ENCODE measurements around the gene CNTN1. TPM values are rescaled to one million over a fixed set of nuclear protein-coding genes. Genes with fewer than 3 reads are reported as not detected.

The CNTN1 gene
- total RNA-seq, 1 donor from 2014 or later: 0.46 TPM

DNA sequence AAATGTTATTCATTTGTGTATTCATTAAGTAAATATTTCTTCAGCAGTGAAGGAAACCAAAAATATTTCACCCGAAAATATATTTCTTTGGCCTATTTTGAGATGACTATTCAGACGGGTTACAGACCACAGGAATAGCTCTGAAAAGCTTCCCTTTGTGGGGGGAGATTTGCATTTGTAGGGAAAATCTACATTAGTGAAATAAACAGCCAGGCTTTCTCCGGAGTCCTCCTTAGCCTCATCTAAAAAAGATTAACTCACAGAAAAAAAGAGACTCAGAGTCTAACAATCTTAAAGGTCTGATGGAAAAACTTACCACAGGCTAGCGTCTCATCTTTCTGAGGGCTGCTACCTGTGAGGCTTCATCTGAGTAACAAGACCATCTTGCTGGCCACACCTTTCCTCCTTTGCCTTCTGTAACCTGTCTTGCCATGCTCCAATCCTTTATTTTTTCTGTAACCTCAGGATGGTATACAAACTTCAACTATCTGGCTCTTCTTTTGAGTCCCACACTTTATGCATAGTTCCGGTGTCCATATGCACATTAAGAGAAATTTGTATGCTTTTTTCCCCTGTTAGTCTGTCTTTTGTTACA lies 100.7 kb downstream of the CNTN1 start:
- Mint-ChIP-seq H3K27ac (ENCODE audit: unreplicated experiment) (no peak overlapping the region), H3K4me1 (ENCODE audit: unreplicated experiment) (peaks cover 6% of the 10 kb centered on the region), H3K36me3 (ENCODE audit: low read depth, unreplicated experiment) (no peaks in the 10 kb centered on the region), H3K9me3 (ENCODE audit: unreplicated experiment) (no peaks in the 10 kb centered on the region), H3K4me3 (ENCODE audit: unreplicated experiment) (no peak overlapping the region), H3K27me3 (ENCODE audit: unreplicated experiment) (peaks cover 3% of the 10 kb centered on the region)
- DNase-seq (ENCODE audit: low spot score): no peak
- TF ChIP-seq, protein P1, sequence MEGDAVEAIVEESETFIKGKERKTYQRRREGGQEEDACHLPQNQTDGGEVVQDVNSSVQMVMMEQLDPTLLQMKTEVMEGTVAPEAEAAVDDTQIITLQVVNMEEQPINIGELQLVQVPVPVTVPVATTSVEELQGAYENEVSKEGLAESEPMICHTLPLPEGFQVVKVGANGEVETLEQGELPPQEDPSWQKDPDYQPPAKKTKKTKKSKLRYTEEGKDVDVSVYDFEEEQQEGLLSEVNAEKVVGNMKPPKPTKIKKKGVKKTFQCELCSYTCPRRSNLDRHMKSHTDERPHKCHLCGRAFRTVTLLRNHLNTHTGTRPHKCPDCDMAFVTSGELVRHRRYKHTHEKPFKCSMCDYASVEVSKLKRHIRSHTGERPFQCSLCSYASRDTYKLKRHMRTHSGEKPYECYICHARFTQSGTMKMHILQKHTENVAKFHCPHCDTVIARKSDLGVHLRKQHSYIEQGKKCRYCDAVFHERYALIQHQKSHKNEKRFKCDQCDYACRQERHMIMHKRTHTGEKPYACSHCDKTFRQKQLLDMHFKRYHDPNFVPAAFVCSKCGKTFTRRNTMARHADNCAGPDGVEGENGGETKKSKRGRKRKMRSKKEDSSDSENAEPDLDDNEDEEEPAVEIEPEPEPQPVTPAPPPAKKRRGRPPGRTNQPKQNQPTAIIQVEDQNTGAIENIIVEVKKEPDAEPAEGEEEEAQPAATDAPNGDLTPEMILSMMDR (IDR thresholded peaks at IDR 0.05; ENCODE audit: unreplicated experiment): no peak

DNA sequence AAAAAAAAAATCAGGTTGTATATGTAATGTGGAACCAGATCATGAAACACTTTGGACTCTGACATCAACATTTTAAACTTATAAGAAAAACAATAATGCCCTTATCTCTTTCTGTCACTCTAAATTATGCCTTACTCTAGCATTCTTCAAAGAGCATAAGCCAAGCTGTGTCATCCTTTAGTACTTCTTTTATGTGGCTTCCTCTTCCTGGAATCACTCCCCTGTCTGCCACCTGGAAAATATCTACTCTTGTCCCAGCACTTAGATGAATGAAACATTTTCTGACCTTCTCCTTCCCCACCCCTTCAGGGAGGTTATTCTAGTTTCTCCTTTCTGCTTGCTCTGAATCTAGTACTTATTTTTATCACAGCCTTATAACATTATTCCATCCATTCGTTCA lies 101.2 kb downstream of the CNTN1 start:
- Mint-ChIP-seq H3K27me3 (ENCODE audit: unreplicated experiment) (peaks cover 3% of the 10 kb centered on the region), H3K27ac (ENCODE audit: unreplicated experiment) (no peak overlapping the region)

DNA sequence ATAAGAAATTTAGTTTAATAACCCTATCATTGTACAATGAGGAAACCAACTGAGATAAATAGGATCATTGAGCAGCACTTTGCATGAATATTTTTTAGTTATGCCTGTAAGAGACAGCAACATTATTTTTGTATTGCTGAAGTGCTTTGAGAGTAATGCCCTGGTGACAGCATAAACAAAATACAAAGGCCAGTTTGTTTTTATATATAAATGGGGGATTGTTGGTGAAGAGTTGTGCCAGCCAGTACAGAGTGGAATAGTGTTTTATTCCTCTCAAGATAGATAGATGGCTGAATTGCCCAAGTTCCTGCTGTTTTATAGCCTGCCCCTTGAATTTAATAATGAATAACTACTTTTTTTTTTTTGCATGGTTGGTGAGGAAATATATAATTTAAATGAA lies 101.8 kb downstream of the CNTN1 start:
- peaks cover 3% of the 10 kb centered on the region for H3K27me3 Mint-ChIP-seq (ENCODE audit: unreplicated experiment)
- H3K4me3 Mint-ChIP-seq (ENCODE audit: unreplicated experiment): no peak overlapping the region

More for the DNA sequence above, 101.2 kb downstream of the CNTN1 start:
- H3K36me3 Mint-ChIP-seq (ENCODE audit: low read depth, unreplicated experiment): no peaks in the 10 kb centered on the region
- H3K9me3 Mint-ChIP-seq (ENCODE audit: unreplicated experiment): no peaks in the 10 kb centered on the region
- no peak overlapping the region for H3K4me3 Mint-ChIP-seq (ENCODE audit: unreplicated experiment)
- TF ChIP-seq, protein P1 (IDR thresholded peaks at IDR 0.05; ENCODE audit: unreplicated experiment): no peak
- peaks cover 6% of the 10 kb centered on the region for H3K4me1 Mint-ChIP-seq (ENCODE audit: unreplicated experiment)
- no peak for DNase-seq (ENCODE audit: low spot score)

DNA sequence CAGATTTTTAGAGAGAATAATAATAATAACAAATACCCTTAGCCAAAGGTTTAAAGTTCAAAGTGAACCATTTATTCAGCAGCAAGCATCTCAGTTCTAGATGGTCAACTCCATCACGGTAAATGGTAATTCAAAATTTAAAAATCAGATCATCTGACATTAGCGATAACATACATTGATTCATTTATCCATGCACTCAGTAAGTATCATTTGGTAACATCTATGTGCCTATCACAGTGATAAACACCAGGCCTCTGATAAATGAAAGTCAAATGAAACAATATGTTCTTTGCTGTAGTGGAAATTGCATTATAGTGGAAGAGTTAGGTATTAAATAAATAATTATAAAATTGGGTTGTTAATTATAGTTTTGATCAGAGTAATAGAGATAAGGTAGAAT lies 108.8 kb downstream of the CNTN1 start:
- no peak for DNase-seq (ENCODE audit: low spot score)
- TF ChIP-seq, protein P1 (IDR thresholded peaks at IDR 0.05; ENCODE audit: unreplicated experiment): no peak
- H3K4me1 Mint-ChIP-seq (ENCODE audit: unreplicated experiment): no peaks in the 10 kb centered on the region
- no peak overlapping the region for H3K27ac Mint-ChIP-seq (ENCODE audit: unreplicated experiment)
- no peaks in the 10 kb centered on the region for H3K36me3 Mint-ChIP-seq (ENCODE audit: low read depth, unreplicated experiment)
- no peaks in the 10 kb centered on the region for H3K27me3 Mint-ChIP-seq (ENCODE audit: unreplicated experiment)
- no peak overlapping the region for H3K4me3 Mint-ChIP-seq (ENCODE audit: unreplicated experiment)
- H3K9me3 Mint-ChIP-seq (ENCODE audit: unreplicated experiment): no peaks in the 10 kb centered on the region

More for the DNA sequence above, 101.8 kb downstream of the CNTN1 start:
- TF ChIP-seq, protein P1 (IDR thresholded peaks at IDR 0.05; ENCODE audit: unreplicated experiment): no peak
- Mint-ChIP-seq H3K27ac (ENCODE audit: unreplicated experiment) (no peak overlapping the region), H3K36me3 (ENCODE audit: low read depth, unreplicated experiment) (no peaks in the 10 kb centered on the region), H3K9me3 (ENCODE audit: unreplicated experiment) (no peaks in the 10 kb centered on the region), H3K4me1 (ENCODE audit: unreplicated experiment) (peaks cover 6% of the 10 kb centered on the region)
- no peak for DNase-seq (ENCODE audit: low spot score)

DNA sequence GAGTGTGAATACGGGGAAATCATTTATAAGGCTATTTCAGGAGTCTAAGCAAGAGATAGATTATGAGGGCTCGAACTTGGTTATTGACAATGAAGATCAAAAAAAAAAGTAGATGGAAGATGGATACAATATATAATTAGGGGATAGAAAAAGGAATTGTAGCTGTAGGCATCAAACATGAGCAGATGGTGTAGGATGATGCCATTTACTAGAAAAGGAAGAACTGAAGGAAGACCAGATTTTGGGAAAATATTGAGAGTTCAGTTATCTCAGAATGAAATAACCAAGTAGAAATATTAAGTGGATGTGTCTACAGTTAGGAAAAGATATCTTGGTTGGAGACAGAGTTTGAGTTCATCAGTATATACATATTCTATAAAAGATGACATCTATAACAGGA lies 109.6 kb downstream of the CNTN1 start:
- no peak overlapping the region for H3K4me3 Mint-ChIP-seq (ENCODE audit: unreplicated experiment)

More for the DNA sequence above, 109.6 kb downstream of the CNTN1 start:
- Mint-ChIP-seq H3K4me1 (ENCODE audit: unreplicated experiment) (no peaks in the 10 kb centered on the region), H3K36me3 (ENCODE audit: low read depth, unreplicated experiment) (no peaks in the 10 kb centered on the region), H3K9me3 (ENCODE audit: unreplicated experiment) (no peaks in the 10 kb centered on the region), H3K27ac (ENCODE audit: unreplicated experiment) (no peak overlapping the region), H3K27me3 (ENCODE audit: unreplicated experiment) (no peaks in the 10 kb centered on the region)
- TF ChIP-seq, protein P1 (IDR thresholded peaks at IDR 0.05; ENCODE audit: unreplicated experiment): no peak
- no peak for DNase-seq (ENCODE audit: low spot score)

Data from endothelial cell (in vitro differentiated cells).